Tibial artery (tissue), 4 donors: ENCODE measurements around the gene PDE4A.

Experiments used
- DNase-seq, 2 donors: peaks; one replicate each; pipeline ENCODE4 v3.0.0-alpha.2; 2019
- H3K27ac ChIP-seq, 2 donors: fragments of 200-600 bp; sonication (generic) in 1 of 2; 1 replicate in 1 of 2; 2 replicates in 1 of 2; pipeline ENCODE4 v1.5.1; 2018 to 2019; ENCODE audit warnings: mild to moderate bottlenecking in 1 of 2
- H3K27me3 ChIP-seq, 2 donors: fragments of 200-600 bp; sonication (generic) in 1 of 2; one replicate each; pipeline versions ENCODE4 v1.5.1 to v1.6.0; 2016 to 2019
- H3K36me3 ChIP-seq, 3 donors: fragments of 200-600 bp; sonication (generic) in 2 of 3; one replicate each; pipeline ENCODE4 v1.5.1; 2016 to 2019; ENCODE audit warnings: mild to moderate bottlenecking in 2 of 3
- H3K4me1 ChIP-seq, 4 donors: fragments of 200-600 bp; sonication (generic) in 2 of 4; 1 replicate in 3 of 4; 2 replicates in 1 of 4; pipeline ENCODE4 v1.5.1; 2016 to 2019
- H3K4me3 ChIP-seq, 2 donors: fragments of 200-600 bp; sonication (generic) in 1 of 2; 1 replicate in 1 of 2; 2 replicates in 1 of 2; pipeline ENCODE4 v1.5.1; 2018 to 2019; ENCODE audit warnings: mild to moderate bottlenecking in 2 of 2
- H3K9me3 ChIP-seq, 3 donors: fragments of 200-600 bp; sonication (generic) in 1 of 3; one replicate each; pipeline ENCODE4 v1.5.1; 2016 to 2019
- CTCF ChIP-seq, 2 experiments: fragments of 200-600 bp in 1 of 2; fragments of 450-650 bp in 1 of 2; IDR thresholded peaks; one replicate each; pipeline ENCODE4 v1.5.1; 2017 to 2019; ENCODE audit warnings: antibody characterized with exemption in 2 of 2, mild to moderate bottlenecking in 1 of 2, moderate library complexity in 1 of 2
- intact Hi-C: fragments of 100-400 bp; cut with DNase I; formaldehyde crosslinking; loops from one replicate; pipeline ENCODE4 v1.15.0; 2023; ENCODE audit warnings: low total_unique reads

Gene PDE4A

DNA sequence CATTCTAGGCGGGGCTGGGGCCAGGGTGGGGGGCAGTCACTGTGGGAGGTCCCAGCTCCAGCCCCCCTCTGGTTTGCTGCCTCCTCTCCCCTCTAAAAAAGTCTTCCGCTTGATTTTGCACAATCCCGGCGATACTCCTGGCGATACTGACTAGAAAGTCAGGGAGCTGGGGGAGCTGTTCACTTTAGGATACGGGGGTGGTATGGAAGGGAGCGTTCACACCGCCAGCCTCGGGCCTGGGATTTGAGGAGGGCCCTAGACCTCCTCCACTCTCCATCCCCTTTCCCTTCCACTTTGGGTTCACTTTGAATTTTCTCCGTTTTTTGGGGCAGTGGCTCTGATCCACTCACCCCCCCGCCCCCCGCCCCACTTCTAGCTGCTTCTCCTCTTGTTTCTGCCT lies 47.8 kb downstream of the PDE4A start:
- no peak for TF ChIP-seq CTCF (IDR thresholded peaks at IDR 0.05)
- Histone ChIP-seq H3K27ac (no peak overlapping the region), H3K4me1 (no peaks in the 10 kb centered on the region), H3K36me3 (peaks cover 4 to 28% (median 26%) of the 10 kb centered on the region in 3 donors), H3K27me3 (no peaks in the 10 kb centered on the region), H3K9me3 (no peaks in the 10 kb centered on the region), H3K4me3 (no peak overlapping the region)
- no peak for DNase-seq
- intact Hi-C loops, result no loop called here

DNA sequence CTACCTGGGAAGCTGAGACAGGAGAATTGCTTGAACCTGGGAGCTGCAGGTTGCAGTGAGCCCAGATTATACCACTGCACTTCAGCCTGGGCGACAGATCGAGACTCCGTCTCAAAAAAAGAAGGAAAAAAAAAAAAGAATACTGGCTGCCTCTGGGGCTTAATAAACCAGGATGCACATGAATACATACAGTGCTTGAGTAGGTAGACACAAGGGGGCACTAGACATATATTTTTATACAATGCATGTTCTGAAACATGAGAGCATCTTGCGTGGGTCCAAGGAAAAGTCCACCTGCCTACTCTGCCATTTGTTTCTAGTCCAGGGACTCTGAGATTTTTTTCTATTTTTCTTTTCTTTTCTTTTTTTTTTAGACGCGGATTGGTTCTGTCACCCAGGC lies 51.6 kb downstream of the PDE4A start:
- no peak for DNase-seq
- H3K27me3 ChIP-seq, result no peaks in the 10 kb centered on the region
- H3K36me3 ChIP-seq, result peaks cover 4 to 6% (median 6%) of the 10 kb centered on the region in 3 donors
- no peaks in the 10 kb centered on the region for H3K4me1 ChIP-seq
- H3K9me3 ChIP-seq, result no peaks in the 10 kb centered on the region
- no peak overlapping the region for H3K4me3 ChIP-seq
- TF ChIP-seq CTCF (IDR thresholded peaks at IDR 0.05), result no peak
- no peak overlapping the region for H3K27ac ChIP-seq
- intact Hi-C loops, result loop anchor here (10.0 kb wide), 1 partner anchor 47 kb away; the partner anchor contains the start of gene PDE4A

DNA sequence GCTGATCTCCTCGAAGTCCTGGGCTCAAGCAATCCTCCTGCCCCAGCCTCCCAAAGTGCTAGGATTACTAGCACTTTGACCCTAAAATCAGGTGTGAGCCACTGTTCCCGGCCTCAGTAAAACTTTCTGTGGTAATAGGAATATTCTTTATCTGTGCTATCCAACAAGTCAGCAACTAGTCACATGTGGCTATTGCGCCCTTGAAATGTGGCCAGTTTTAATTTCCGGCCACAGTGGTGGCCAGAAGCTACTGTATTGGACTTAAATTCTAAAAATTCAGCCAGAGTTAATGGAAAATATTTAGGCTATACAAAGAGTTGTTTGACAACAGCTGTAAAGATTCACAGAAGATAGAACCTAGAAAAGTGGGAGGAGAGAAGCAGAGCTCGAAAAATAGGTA lies 52.9 kb downstream of the PDE4A start:
- no peaks in the 10 kb centered on the region for H3K9me3 ChIP-seq
- no peak for TF ChIP-seq CTCF (IDR thresholded peaks at IDR 0.05)
- no peak overlapping the region for H3K27ac ChIP-seq
- intact Hi-C loops, result loop anchor here (10.0 kb wide), 1 partner anchor 48 kb away; the partner anchor contains the start of gene PDE4A
- no peak overlapping the region for H3K4me3 ChIP-seq
- no peaks in the 10 kb centered on the region for H3K36me3 ChIP-seq
- DNase-seq, result no peak
- peaks cover 0 to under 1% (median 0%) of the 10 kb centered on the region in 4 donors for H3K4me1 ChIP-seq
- no peaks in the 10 kb centered on the region for H3K27me3 ChIP-seq

DNA sequence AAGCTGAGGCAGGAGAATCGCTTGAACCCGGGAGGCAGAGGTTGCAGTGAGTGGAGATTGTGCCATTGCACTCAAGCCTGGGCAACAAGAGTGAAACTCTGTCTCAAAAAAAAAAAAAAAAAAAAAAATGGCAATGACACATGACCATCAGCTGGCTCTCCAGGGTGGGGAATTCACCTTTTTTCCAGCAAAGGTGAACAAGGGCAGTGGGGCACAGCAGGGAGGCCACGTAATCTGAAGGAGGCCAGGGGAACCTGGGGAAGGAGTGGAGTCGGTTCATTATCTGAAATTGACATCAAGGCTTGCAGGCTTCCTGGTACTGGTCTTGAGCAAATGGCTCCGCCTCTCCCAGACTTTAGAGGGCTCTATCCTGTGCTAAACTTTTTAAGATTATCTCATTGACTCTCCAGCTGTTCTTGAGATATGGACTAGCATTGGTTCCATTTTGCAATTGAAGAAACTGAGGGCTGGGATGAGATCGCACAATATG lies 54.7 kb downstream of the PDE4A start:
- no peaks in the 10 kb centered on the region for H3K27me3 ChIP-seq
- no peak for DNase-seq
- intact Hi-C loops, result loop anchor here (10.0 kb wide), 1 partner anchor 50 kb away; the partner anchor contains the start of gene PDE4A
- H3K36me3 ChIP-seq, result no peaks in the 10 kb centered on the region
- H3K27ac ChIP-seq, result no peak overlapping the region
- no peaks in the 10 kb centered on the region for H3K9me3 ChIP-seq
- peaks cover 0 to 16% (median 10%) of the 10 kb centered on the region in 4 donors for H3K4me1 ChIP-seq
- H3K4me3 ChIP-seq, result no peak overlapping the region
- no peak for TF ChIP-seq CTCF (IDR thresholded peaks at IDR 0.05)

DNA sequence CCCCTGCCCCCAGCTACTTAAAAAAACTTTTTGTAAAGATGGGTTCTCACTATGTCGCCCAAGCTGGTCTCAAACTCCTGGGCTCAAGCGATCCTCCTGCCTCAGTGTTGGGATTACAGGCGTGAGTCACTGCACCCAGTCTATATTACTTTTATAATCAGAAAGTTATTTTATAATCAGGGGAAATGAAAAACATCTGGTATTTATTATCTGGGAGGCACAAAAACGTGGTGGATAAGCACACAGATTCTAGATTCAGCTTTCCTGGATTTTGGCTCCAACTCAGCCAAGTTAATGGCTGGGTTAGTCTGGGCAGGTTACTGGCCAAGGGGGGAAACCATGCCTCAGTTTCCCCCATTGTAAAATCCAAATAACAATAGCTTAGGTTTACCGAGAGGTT lies 58.1 kb downstream of the PDE4A start:
- no peak for DNase-seq
- TF ChIP-seq CTCF (IDR thresholded peaks at IDR 0.05), result no peak
- intact Hi-C loops, result loop anchor here (10.0 kb wide), 1 partner anchor 54 kb away; the partner anchor contains the start of gene PDE4A
- Histone ChIP-seq H3K27me3 (no peaks in the 10 kb centered on the region), H3K9me3 (no peaks in the 10 kb centered on the region), H3K4me1 (peaks cover 0 to 16% (median 10%) of the 10 kb centered on the region in 4 donors), H3K36me3 (no peaks in the 10 kb centered on the region), H3K27ac (no peak overlapping the region), H3K4me3 (peak overlapping the region in 1 of 2 donors; percentile 64)
